GM23338 (cell line): Measurements from ENCODE around the gene CYB5D1. TPM values are rescaled to one million over a fixed set of nuclear protein-coding genes. Genes with fewer than 3 reads are reported as not detected.

Source experiments
- CREB1 ChIP-seq: fragments of 250-450 bp; sonication (Bioruptor Pico); IDR thresholded peaks from 2 replicates; pipeline ENCODE4 v1.5.0; 2020; ENCODE audit warnings: low read depth, mild to moderate bottlenecking, moderate library complexity
- ETS1 ChIP-seq: IDR thresholded peaks from 2 replicates; pipeline ENCODE4 v1.6.1; 2016; ENCODE audit warnings: antibody characterized with exemption
- JUNB ChIP-seq: IDR thresholded peaks from one replicate; pipeline ENCODE4 v1.6.1; 2016; ENCODE audit warnings: antibody characterized with exemption; ENCODE audit not compliant: unreplicated experiment
- REST ChIP-seq: IDR thresholded peaks from one replicate; pipeline ENCODE4 v1.6.1; 2018; ENCODE audit warnings: antibody characterized with exemption; ENCODE audit not compliant: unreplicated experiment
- ZNF114 ChIP-seq: fragments of 250-450 bp; sonication (Bioruptor Pico); IDR thresholded peaks from 2 replicates; pipeline ENCODE4 v1.5.0; 2020; ENCODE audit warnings: mild to moderate bottlenecking, moderate library complexity
- ZNF331 ChIP-seq: fragments of 250-450 bp; sonication (Bioruptor Pico); IDR thresholded peaks from 2 replicates; pipeline ENCODE4 v1.5.0; 2020; ENCODE audit warnings: low read depth, mild to moderate bottlenecking, moderate library complexity
- ZNF462 ChIP-seq: fragments of 250-450 bp; sonication (Bioruptor Pico); IDR thresholded peaks from 2 replicates; pipeline ENCODE4 v1.5.0; 2020; ENCODE audit warnings: mild to moderate bottlenecking, moderate library complexity
- polyA plus RNA-seq: library from polyadenylated mRNA; unstranded; fragments of >200 nt; fragmentation: Nextera tagmentation; extraction: Ambion mirVana; gene quantifications from 2 replicates; pipeline ENCODE4 v1.2.1, GENCODE V29; 2016
- total RNA-seq: library from RNA; depleted of rRNA; stranded (reverse); fragments of >200 nt; shearing (Covaris generic); gene quantifications from 2 replicates; pipeline ENCODE4 v1.2.3, GENCODE V29; 2014

The CYB5D1 gene
- total and polyA plus RNA-seq, 2 experiments from 2014 or later, result 3.5 to 8.4 TPM

- TF ChIP-seq ZNF462 (CRISPR knock-in tag) (no peak), JUNB (no peak), ZNF331 (CRISPR knock-in tag) (no peak), REST (no peak), ETS1 (no peak), ZNF114 (no peak), CREB1 (CRISPR knock-in tag) (no peak)
These were observed 37.1 kb downstream of the CYB5D1 start (continued) for GRCh38 chr17:7894866-7895265.
